ENCODE data around the gene TTN. TPM values are rescaled to one million over a fixed set of nuclear protein-coding genes. Genes with fewer than 3 reads are reported as not detected.

The TTN gene
- total and polyA plus RNA-seq, 2 of the 8 experiments (the other 6 are each of a cell fraction or from before 2014, with no cell fraction given) = 0.30 to 9.7 TPM

- TF ChIP-seq CHD7 (IDR thresholded peaks at IDR 0.05; ENCODE audit: insufficient replicate concordance, low read length) (no peak), POLR2AphosphoS5 (IDR thresholded peaks at IDR 0.05; ENCODE audit: low read depth, low read length) (no peak), CREB1 (IDR thresholded peaks at IDR 0.05) (no peak), EZH2 (IDR thresholded peaks at IDR 0.05; ENCODE audit: low read depth, low read length, severe bottlenecking) (no peak), USF2 (IDR thresholded peaks at IDR 0.05; ENCODE audit: low read length) (no peak), SAP30 (IDR thresholded peaks at IDR 0.05; ENCODE audit: insufficient read depth, insufficient replicate concordance, low read length) (no peak), NRF1 (IDR thresholded peaks at IDR 0.05; ENCODE audit: low read depth, low read length) (no peak)
These were observed 43.1 kb downstream of the TTN start (continued) for GRCh38 chr2:178764097-178764496.

All from H1 (cell line).